ENCODE measurements around the gene CLPX. TPM values are rescaled to one million over a fixed set of nuclear protein-coding genes. Genes with fewer than 3 reads are reported as not detected.
A peak's percentile ranks its signal among the peaks of the same experiment; 100 is the strongest.

CLPX gene
- total and polyA plus RNA-seq, 2 experiments from 2014 or later = 20.0 to 53.5 TPM

GRCh38 chr15:65222891-65223290 lies 37.7 kb upstream of the CLPX start:
- no peak overlapping the region for H3K4me3 ChIP-seq
- H3K9me3 ChIP-seq (ENCODE audit: low read depth) = no peaks in the 10 kb centered on the region
- H3K9me2 ChIP-seq (replicated peaks; ENCODE audit: insufficient read depth) = no peaks in the 10 kb centered on the region
- 87% methylated on average over 4 of the region's 4 CpGs for WGBS (ENCODE audit: low lambda C conversion rate, missing lambda C conversion rate)
- H3K27ac ChIP-seq = no peak overlapping the region
- H3K36me3 ChIP-seq (replicated peaks; ENCODE audit: insufficient read depth, low read depth) = no peaks in the 10 kb centered on the region
- no peak for DNase-seq (ENCODE audit: low spot score)
- H3K4me2 ChIP-seq = no peak overlapping the region
- no peaks in the 10 kb centered on the region for H3K27me3 ChIP-seq
- no peaks in the 10 kb centered on the region for H3K79me2 ChIP-seq
- TF ChIP-seq EZH2 (IDR thresholded peaks at IDR 0.05; ENCODE audit: borderline replicate concordance) = no peak
- no peak for TF ChIP-seq EZH2phosphoT487 (IDR thresholded peaks at IDR 0.05; ENCODE audit: low read depth, severe bottlenecking, unreplicated experiment)
- TF ChIP-seq CTCF (IDR thresholded peaks at IDR 0.05; ENCODE audit: poor library complexity) = no peak
- H3K4me1 ChIP-seq (ENCODE audit: insufficient read depth) = peaks cover 11% of the 10 kb centered on the region
- H4K20me1 ChIP-seq (ENCODE audit: insufficient read depth, poor library complexity, severe bottlenecking) = no peaks in the 10 kb centered on the region
- no peak overlapping the region for H2AFZ ChIP-seq

GRCh38 chr15:65221697-65222096 lies 36.6 kb upstream of the CLPX start:
- DNase-seq (ENCODE audit: low spot score) = no peak
- Histone ChIP-seq H3K4me2 (no peak overlapping the region), H3K27me3 (no peaks in the 10 kb centered on the region), H3K27ac (peak overlapping the region; percentile 44), H3K9me3 (ENCODE audit: low read depth) (no peaks in the 10 kb centered on the region), H3K79me2 (no peaks in the 10 kb centered on the region), H3K36me3 (replicated peaks; ENCODE audit: insufficient read depth, low read depth) (no peaks in the 10 kb centered on the region), H3K4me3 (no peak overlapping the region), H3K4me1 (ENCODE audit: insufficient read depth) (peaks cover 11% of the 10 kb centered on the region), H4K20me1 (ENCODE audit: insufficient read depth, poor library complexity, severe bottlenecking) (no peaks in the 10 kb centered on the region), H2AFZ (no peak overlapping the region), H3K9me2 (replicated peaks; ENCODE audit: insufficient read depth) (no peaks in the 10 kb centered on the region)
- no peak for TF ChIP-seq CTCF (IDR thresholded peaks at IDR 0.05; ENCODE audit: poor library complexity)
- TF ChIP-seq EZH2phosphoT487 (IDR thresholded peaks at IDR 0.05; ENCODE audit: low read depth, severe bottlenecking, unreplicated experiment) = no peak
- no peak for TF ChIP-seq EZH2 (IDR thresholded peaks at IDR 0.05; ENCODE audit: borderline replicate concordance)
- 56% methylated on average over 2 of the region's 2 CpGs for WGBS (ENCODE audit: low lambda C conversion rate, missing lambda C conversion rate)

DNA sequence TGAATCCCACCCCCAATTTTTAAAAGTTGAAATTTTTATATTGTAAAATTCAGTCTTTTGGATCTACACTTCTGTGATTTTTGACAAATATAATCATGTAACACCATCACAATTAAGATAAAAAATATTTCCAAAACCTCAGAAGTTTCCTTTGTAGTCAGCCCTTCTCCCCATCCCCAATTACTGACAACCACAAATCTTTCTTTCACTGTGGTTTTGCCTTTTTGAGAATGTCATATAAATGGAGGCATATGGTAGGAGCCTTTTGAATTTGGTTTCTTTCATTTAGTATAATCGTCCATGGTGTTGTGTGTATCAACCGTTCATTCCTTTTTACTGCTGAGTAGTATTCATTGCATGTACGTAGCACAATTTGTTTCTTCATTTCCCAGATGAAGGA lies 34.0 kb upstream of the CLPX start:
- H3K4me2 ChIP-seq = no peak overlapping the region
- H3K9me2 ChIP-seq (replicated peaks; ENCODE audit: insufficient read depth) = no peaks in the 10 kb centered on the region
- 95% methylated on average over 3 of the region's 3 CpGs for WGBS (ENCODE audit: low lambda C conversion rate, missing lambda C conversion rate)
- no peak overlapping the region for H3K4me3 ChIP-seq
- H3K27ac ChIP-seq = no peak overlapping the region
- H3K36me3 ChIP-seq (replicated peaks; ENCODE audit: insufficient read depth, low read depth) = no peaks in the 10 kb centered on the region
- H3K79me2 ChIP-seq = no peaks in the 10 kb centered on the region
- H2AFZ ChIP-seq = no peak overlapping the region
- H3K9me3 ChIP-seq (ENCODE audit: low read depth) = no peaks in the 10 kb centered on the region
- H3K4me1 ChIP-seq (ENCODE audit: insufficient read depth) = peaks cover 7% of the 10 kb centered on the region
- H3K27me3 ChIP-seq = no peaks in the 10 kb centered on the region
- TF ChIP-seq EZH2 (IDR thresholded peaks at IDR 0.05; ENCODE audit: borderline replicate concordance) (no peak), EZH2phosphoT487 (IDR thresholded peaks at IDR 0.05; ENCODE audit: low read depth, severe bottlenecking, unreplicated experiment) (no peak), CTCF (IDR thresholded peaks at IDR 0.05; ENCODE audit: poor library complexity) (no peak)
- H4K20me1 ChIP-seq (ENCODE audit: insufficient read depth, poor library complexity, severe bottlenecking) = no peaks in the 10 kb centered on the region
- DNase-seq (ENCODE audit: low spot score) = no peak
